ENCODE results near the gene SLC16A6. TPM values are rescaled to one million over a fixed set of nuclear protein-coding genes. Genes with fewer than 3 reads are reported as not detected.

SLC16A6 gene
- total and polyA plus RNA-seq, 2 experiments from 2014 or later: 0.16 to 0.32 TPM

GRCh38 chr17:68291836-68292688 lies 1.1 kb upstream of the SLC16A6 start:
- in situ Hi-C loops (cut with MboI): no loop called here
- Histone ChIP-seq H3K4me3 (peak overlapping the region; percentile 76), H3K4me1 (ENCODE audit: insufficient read depth) (peaks cover 5% of the 10 kb centered on the region; the same call in 1 of the 2 replicates), H3F3A (ENCODE audit: insufficient read depth) (peaks cover 10% of the 10 kb centered on the region), H3K9ac (peak overlapping the region; percentile 82), H3K27ac (peak overlapping the region; percentile 28; the same call in 1 of the 2 replicates), H2AFZ (peak overlapping the region; percentile 77), H3K79me2 (ENCODE audit: insufficient read depth) (no peaks in the 10 kb centered on the region), H3K9me2 (ENCODE audit: insufficient read depth) (no peaks in the 10 kb centered on the region), H3K36me3 (ENCODE audit: low read depth) (no peaks in the 10 kb centered on the region), H3K9me3 (ENCODE audit: low read depth) (no peaks in the 10 kb centered on the region), H3K4me2 (ENCODE audit: unreplicated experiment) (peak overlapping the region; percentile 63), H3K27me3 (replicated peaks; ENCODE audit: insufficient read depth) (0 out of 2 replicates have a peak, but pooled peaks cover 4% of the 10 kb centered on the region), H4K20me1 (ENCODE audit: insufficient read depth) (no peaks in the 10 kb centered on the region)
- no peak for TF ChIP-seq EZH2 (IDR thresholded peaks at IDR 0.05; ENCODE audit: insufficient read depth, poor library complexity, severe bottlenecking)
- TF ChIP-seq EZH2phosphoT487 (IDR thresholded peaks at IDR 0.05; ENCODE audit: insufficient read depth, low read depth): no peak
- 6 to 7% methylated on average over 43 to 61 of the region's 76 CpGs for WGBS, 2 experiments (ENCODE audit: low coverage in 1 of 2, low lambda C conversion rate in 2 of 2, missing lambda C conversion rate in 2 of 2)
- peak; percentile 93 for DNase-seq

- TF ChIP-seq EZH2 (IDR thresholded peaks at IDR 0.05; ENCODE audit: insufficient read depth, poor library complexity, severe bottlenecking) (no peak), EZH2phosphoT487 (IDR thresholded peaks at IDR 0.05; ENCODE audit: insufficient read depth, low read depth) (no peak)
- 8 to 13% methylated on average over 44 to 50 of the region's 50 CpGs for WGBS, 2 experiments (ENCODE audit: low coverage in 1 of 2, low lambda C conversion rate in 2 of 2, missing lambda C conversion rate in 2 of 2)
Measured at GRCh38 chr17:68290268-68290954, 516 bp downstream of the SLC16A6 start.

GRCh38 chr17:68289936-68290267 lies 1.0 kb downstream of the SLC16A6 start:
- H3K79me2 ChIP-seq (ENCODE audit: insufficient read depth): no peaks in the 10 kb centered on the region
- no peak overlapping the region for H3K27ac ChIP-seq
- TF ChIP-seq EZH2phosphoT487 (IDR thresholded peaks at IDR 0.05; ENCODE audit: insufficient read depth, low read depth): no peak
- no peak for TF ChIP-seq EZH2 (IDR thresholded peaks at IDR 0.05; ENCODE audit: insufficient read depth, poor library complexity, severe bottlenecking)
- no peaks in the 10 kb centered on the region for H3K9me2 ChIP-seq (ENCODE audit: insufficient read depth)
- DNase-seq: peak; percentile 20
- no peaks in the 10 kb centered on the region for H3K36me3 ChIP-seq (ENCODE audit: low read depth)
- in situ Hi-C loops (cut with MboI): no loop called here
- H3K9me3 ChIP-seq (ENCODE audit: low read depth): no peaks in the 10 kb centered on the region
- no peaks in the 10 kb centered on the region for H4K20me1 ChIP-seq (ENCODE audit: insufficient read depth)
- 0 out of 2 replicates have a peak, but pooled peaks cover 4% of the 10 kb centered on the region for H3K27me3 ChIP-seq (replicated peaks; ENCODE audit: insufficient read depth)
- H3K4me2 ChIP-seq (ENCODE audit: unreplicated experiment): no peak overlapping the region
- H3K9ac ChIP-seq: peak overlapping the region; percentile 82
- peak overlapping the region; percentile 76 for H3K4me3 ChIP-seq
- no peak overlapping the region; the same call in 1 of the 2 replicates for H2AFZ ChIP-seq
- WGBS, 2 experiments (ENCODE audit: low coverage in 1 of 2, low lambda C conversion rate in 2 of 2, missing lambda C conversion rate in 2 of 2): 39 to 40% methylated on average over 9 of the region's 9 CpGs
- H3K4me1 ChIP-seq (ENCODE audit: insufficient read depth): no peaks in the 10 kb centered on the region
- peaks cover 10% of the 10 kb centered on the region for H3F3A ChIP-seq (ENCODE audit: insufficient read depth)

More at GRCh38 chr17:68290268-68290954, 516 bp downstream of the SLC16A6 start:
- Histone ChIP-seq H3F3A (ENCODE audit: insufficient read depth) (peaks cover 10% of the 10 kb centered on the region), H3K4me1 (ENCODE audit: insufficient read depth) (no peaks in the 10 kb centered on the region), H3K9ac (peak overlapping the region; percentile 82), H3K36me3 (ENCODE audit: low read depth) (no peaks in the 10 kb centered on the region), H2AFZ (peak overlapping the region; percentile 57), H4K20me1 (ENCODE audit: insufficient read depth) (no peaks in the 10 kb centered on the region), H3K27me3 (replicated peaks; ENCODE audit: insufficient read depth) (0 out of 2 replicates have a peak, but pooled peaks cover 4% of the 10 kb centered on the region), H3K4me2 (ENCODE audit: unreplicated experiment) (peak overlapping the region; percentile 63), H3K79me2 (ENCODE audit: insufficient read depth) (no peaks in the 10 kb centered on the region), H3K4me3 (peak overlapping the region; percentile 76), H3K9me2 (ENCODE audit: insufficient read depth) (no peaks in the 10 kb centered on the region), H3K27ac (no peak overlapping the region), H3K9me3 (ENCODE audit: low read depth) (no peaks in the 10 kb centered on the region)
- peak; percentile 25 for DNase-seq
- in situ Hi-C loops (cut with MboI): no loop called here

- peak; percentile 20 for DNase-seq
- no peaks in the 10 kb centered on the region for H3K9me3 ChIP-seq (ENCODE audit: low read depth)
- no peaks in the 10 kb centered on the region for H3K36me3 ChIP-seq (ENCODE audit: low read depth)
- no peak overlapping the region for H3K4me2 ChIP-seq (ENCODE audit: unreplicated experiment)
- no peak overlapping the region for H3K4me3 ChIP-seq
- H3K9me2 ChIP-seq (ENCODE audit: insufficient read depth): no peaks in the 10 kb centered on the region
- H3K27ac ChIP-seq: no peak overlapping the region
- H4K20me1 ChIP-seq (ENCODE audit: insufficient read depth): no peaks in the 10 kb centered on the region
- H3K79me2 ChIP-seq (ENCODE audit: insufficient read depth): no peaks in the 10 kb centered on the region
- no peak overlapping the region for H2AFZ ChIP-seq
- in situ Hi-C loops (cut with MboI): no loop called here
- WGBS, 2 experiments (ENCODE audit: low coverage in 1 of 2, low lambda C conversion rate in 2 of 2, missing lambda C conversion rate in 2 of 2): 86 to 88% methylated on average over 7 of the region's 7 CpGs
- H3K27me3 ChIP-seq (replicated peaks; ENCODE audit: insufficient read depth): 0 out of 2 replicates have a peak, but pooled peaks cover 4% of the 10 kb centered on the region
- TF ChIP-seq EZH2phosphoT487 (IDR thresholded peaks at IDR 0.05; ENCODE audit: insufficient read depth, low read depth) (no peak), EZH2 (IDR thresholded peaks at IDR 0.05; ENCODE audit: insufficient read depth, poor library complexity, severe bottlenecking) (no peak)
- no peaks in the 10 kb centered on the region for H3K4me1 ChIP-seq (ENCODE audit: insufficient read depth)
- peaks cover 10% of the 10 kb centered on the region for H3F3A ChIP-seq (ENCODE audit: insufficient read depth)
- no peak overlapping the region for H3K9ac ChIP-seq
Measured at GRCh38 chr17:68289473-68289872, 1.5 kb downstream of the SLC16A6 start.

Measured in GM23248 (cell line).